K562 (cell line): Measurements from ENCODE around the gene PHACTR2. TPM values are rescaled to one million over a fixed set of nuclear protein-coding genes. Genes with fewer than 3 reads are reported as not detected.
"Not testable (repeated sequence)": the region's sequence is repeated elsewhere in the genome, so short reads cannot be mapped to it uniquely, and the experiment has no call there.

Experiments
- ATAC-seq: fragments of 200-7000 bp; cut with Tn5 transposase; 3 replicates; pipeline ENCODE4 v1.9.1; 2020; ENCODE audit warnings: moderate library complexity
- BruUV-seq: library from RNA; stranded (reverse); fragments of 400-500 nt; replicated peaks from 2 replicates; lab custom pipeline; 2021; lab: Mats Ljungman, UMichigan
- CTCF ChIA-PET: fragments of 300-600 bp; formaldehyde crosslinking; extraction: SDS; loops from one replicate; lab custom pipeline; 2021; ENCODE audit warnings: low intra/inter-chr PET ratio; lab: Yijun Ruan, JAX
- POLR2A ChIA-PET: fragments of 300-600, 350-650 bp; sonication (Branson Sonifier 250); formaldehyde crosslinking; extraction: SDS; loops from one replicate; lab custom pipeline; 2021; ENCODE audit warnings: antibody characterized with exemption, inconsistent platforms; lab: Yijun Ruan, JAX
- DNase-seq, 4 experiments: peaks; one replicate each; pipeline versions ENCODE4 v3.0.0 to v3.0.0-alpha.2; 2011 to 2018; ENCODE audit warnings: low spot score in 3 of 4, mixed read lengths in 3 of 4; ENCODE audit errors: extremely low read depth in 1 of 4
- FAIRE-seq: peaks from 2 replicates; lab custom pipeline; 2011; peaks lifted over from hg19 to GRCh38; lab: Jason Lieb, UNC
- H2AFZ ChIP-seq: 2 replicates; pipeline ENCODE4 v1.6.0; 2011; ENCODE audit warnings: low read depth, low read length, control low read depth, inconsistent platforms
- H3K27ac ChIP-seq: fragments of 200-600 bp; 3 replicates; pipeline ENCODE4 v1.8.0; 2011; ENCODE audit warnings: low read depth, mild to moderate bottlenecking, control low read depth, inconsistent platforms, low read length, moderate library complexity, mixed read lengths; ENCODE audit errors: extremely low read depth
- H3K27me3 ChIP-seq, 2 experiments: fragments of 300-600 bp in 1 of 2; 2 replicates in 1 of 2; 3 replicates in 1 of 2; pipeline versions ENCODE4 v1.6.0 to v1.8.0; 2011; ENCODE audit warnings: inconsistent platforms in 2 of 2, low read length in 2 of 2, mild to moderate bottlenecking in 1 of 2, mixed read lengths in 1 of 2, moderate library complexity in 1 of 2; ENCODE audit not compliant: control insufficient read depth in 2 of 2, insufficient read depth in 2 of 2
- H3K36me3 ChIP-seq: fragments of 300-600 bp; 3 replicates; pipeline ENCODE4 v1.8.0; 2011; ENCODE audit warnings: mild to moderate bottlenecking, low read length, inconsistent platforms; ENCODE audit not compliant: control insufficient read depth, insufficient read depth
- H3K4me1 ChIP-seq, 2 experiments: fragments of 200-600 bp in 1 of 2; replicated peaks in 1 of 2; 2 replicates in 1 of 2; 3 replicates in 1 of 2; pipeline versions ENCODE4 v1.5.1 to v1.8.0; 2011; ENCODE audit warnings: inconsistent platforms in 2 of 2, low read length in 2 of 2, mild to moderate bottlenecking in 1 of 2, mixed read lengths in 1 of 2, moderate library complexity in 1 of 2; ENCODE audit not compliant: control insufficient read depth in 2 of 2, insufficient read depth in 2 of 2
- H3K4me2 ChIP-seq: 2 replicates; pipeline ENCODE4 v1.6.1; 2011; ENCODE audit warnings: low read length, control low read depth, inconsistent platforms, mixed read lengths; ENCODE audit not compliant: insufficient read depth
- H3K4me3 ChIP-seq: fragments of 200-600 bp; sonication (generic), shearing (Covaris generic); 2 replicates; pipeline ENCODE4 v1.5.1; 2016; ENCODE audit warnings: control low read depth, inconsistent platforms
- H3K79me2 ChIP-seq: fragments of 200-600 bp; 3 replicates; pipeline ENCODE4 v1.8.0; 2011; ENCODE audit warnings: low read length, inconsistent platforms; ENCODE audit not compliant: control insufficient read depth, insufficient read depth
- H3K9ac ChIP-seq, 2 experiments: 2 replicates each; pipeline versions ENCODE4 v1.6.0 to v1.6.1; 2011; ENCODE audit warnings: low read depth in 2 of 2, low read length in 2 of 2, control low read depth in 1 of 2, inconsistent platforms in 1 of 2, mild to moderate bottlenecking in 1 of 2, mixed read lengths in 1 of 2; ENCODE audit not compliant: insufficient read depth in 1 of 2
- H3K9me1 ChIP-seq: one replicate; pipeline ENCODE4 v1.6.0; 2011; ENCODE audit warnings: inconsistent platforms, mild to moderate bottlenecking, low read length, moderate library complexity; ENCODE audit not compliant: control insufficient read depth, insufficient read depth
- H3K9me3 ChIP-seq: replicated peaks from 2 replicates; pipeline ENCODE4 v1.5.1; 2011; ENCODE audit warnings: low read depth, low read length, inconsistent platforms; ENCODE audit not compliant: control insufficient read depth, insufficient read depth
- H4K20me1 ChIP-seq: replicated peaks from 2 replicates; pipeline ENCODE4 v1.6.1; 2011; ENCODE audit warnings: low read length, inconsistent platforms, mixed read lengths; ENCODE audit not compliant: control insufficient read depth, insufficient read depth
- WGBS: fragments of 100-300 bp; shearing (Covaris generic); methylation state at CpG from one replicate; pipeline ENCODE4 v1.1.6; 2016; ENCODE audit warnings: low coverage, mixed read lengths; ENCODE audit not compliant: insufficient coverage; ENCODE audit errors: missing lambda C conversion rate; 5-methylcytosine and 5-hydroxymethylcytosine counted together
- in situ Hi-C: fragments of 300-500 bp; cut with MboI; formaldehyde crosslinking; loops from 4 replicates; pipeline ENCODE4 v1.15.0; 2018; ENCODE audit warnings: inconsistent platforms, mixed read lengths
- intact Hi-C: fragments of 100-400 bp; cut with micrococcal nuclease; formaldehyde crosslinking; loops from 2 replicates; pipeline ENCODE4 v1.14.2; 2022
- polyA plus RNA-seq, 8 experiments: library from polyadenylated mRNA; depleted of rRNA in 4 of 8; stranded (reverse) in 5 of 8; unstranded in 3 of 8; fragments of >200 nt; fragmentation: Nextera tagmentation in 2 of 8; fragmentation: Illumina TruSeq in 1 of 8; extraction: Ambion mirVana in 2 of 8; extraction: Trizol in 1 of 8; gene quantifications; 2 replicates each; pipeline versions ENCODE4 v1.2.1 to v1.2.3, GENCODE V29; 2011 to 2014; ENCODE audit warnings: inconsistent platforms in 1 of 8, missing spikeins in 1 of 8
- total RNA-seq, 7 experiments: library from RNA; depleted of rRNA in 6 of 7; stranded (reverse); fragments of >200 nt in 6 of 7; fragmentation: Illumina TruSeq in 2 of 7; extraction: Trizol in 2 of 7; gene quantifications; 2 replicates each; pipeline versions ENCODE4 v1.2.1 to v1.2.3, GENCODE V29; 2011 to 2021; ENCODE audit warnings: low replicate concordance in 1 of 7
- TF ChIP-seq, protein P1 (sequence below): fragments of 250-450 bp; sonication (Bioruptor Pico); IDR thresholded peaks from 2 replicates; pipeline ENCODE4 v1.4.0; 2020

PHACTR2 gene
- total and polyA plus RNA-seq, 9 of the 15 experiments (the other 6 are each of a cell fraction or from before 2014, with no cell fraction given), result 5.3 to 52.5 (median 22.9) TPM

DNA sequence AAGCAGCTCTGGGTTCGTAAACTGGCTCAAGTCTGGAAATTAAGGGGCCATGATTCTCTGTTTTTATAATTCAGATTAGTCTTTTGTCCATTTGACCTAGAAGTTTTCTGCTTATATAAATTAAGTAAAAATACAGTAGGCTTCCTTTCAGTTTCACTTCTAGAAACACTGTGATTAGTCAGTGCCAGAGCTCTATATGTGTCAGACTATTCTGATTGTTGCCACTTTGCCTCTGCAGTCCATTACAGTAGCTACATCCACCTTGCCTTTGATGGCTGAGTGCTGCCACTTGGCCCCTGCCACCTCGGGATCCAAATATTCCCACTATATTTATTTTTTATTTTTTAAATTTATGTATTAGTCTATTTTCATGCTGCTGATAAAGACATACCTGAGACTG, 194.4 kb downstream of the PHACTR2 start (continued):
- TF ChIP-seq, protein P1, sequence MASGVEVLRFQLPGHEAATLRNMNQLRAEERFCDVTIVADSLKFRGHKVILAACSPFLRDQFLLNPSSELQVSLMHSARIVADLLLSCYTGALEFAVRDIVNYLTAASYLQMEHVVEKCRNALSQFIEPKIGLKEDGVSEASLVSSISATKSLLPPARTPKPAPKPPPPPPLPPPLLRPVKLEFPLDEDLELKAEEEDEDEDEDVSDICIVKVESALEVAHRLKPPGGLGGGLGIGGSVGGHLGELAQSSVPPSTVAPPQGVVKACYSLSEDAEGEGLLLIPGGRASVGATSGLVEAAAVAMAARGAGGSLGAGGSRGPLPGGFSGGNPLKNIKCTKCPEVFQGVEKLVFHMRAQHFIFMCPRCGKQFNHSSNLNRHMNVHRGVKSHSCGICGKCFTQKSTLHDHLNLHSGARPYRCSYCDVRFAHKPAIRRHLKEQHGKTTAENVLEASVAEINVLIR (CRISPR knock-in tag), result no peak

DNA sequence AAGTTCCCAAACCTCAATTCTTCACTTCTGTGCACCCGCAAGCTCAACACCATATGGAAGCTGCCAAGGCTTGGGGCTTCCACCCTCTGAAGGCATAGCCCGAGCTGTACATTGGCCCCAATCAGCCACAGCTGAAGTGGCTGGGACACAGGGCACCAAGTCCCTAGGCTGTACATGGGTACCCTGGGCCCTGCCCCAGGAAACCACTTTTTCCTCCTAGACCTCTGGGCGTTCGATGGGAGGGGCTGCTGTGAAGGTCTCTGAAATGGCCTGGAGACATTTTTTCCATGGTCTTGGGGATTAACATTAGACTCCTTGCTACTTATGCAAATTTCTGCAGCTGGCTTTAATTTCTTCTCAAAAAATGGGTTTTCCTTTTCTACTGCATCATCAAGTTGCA, 195.8 kb downstream of the PHACTR2 start:
- H3K9ac ChIP-seq, FAIRE-seq, H3K9me1 ChIP-seq, CTCF ChIA-PET, in situ Hi-C loops, DNase-seq, H3K9me3 ChIP-seq, H3K36me3 ChIP-seq, H3K4me2 ChIP-seq, ATAC-seq, H2AFZ ChIP-seq, H3K4me1 ChIP-seq, intact Hi-C loops, H3K27me3 ChIP-seq, BruUV-seq, H3K27ac ChIP-seq, H3K79me2 ChIP-seq, H3K4me3 ChIP-seq, H4K20me1 ChIP-seq: not testable (repeated sequence)
- POLR2A ChIA-PET, result interaction anchor here (1.1 to 1.7 kb wide), 2 partner anchors 10 to 11 kb away, joined by 3 to 4 read pairs; no protein-coding TSS in a partner anchor
- 31% methylated on average over 4 of the region's 4 CpGs for WGBS

DNA sequence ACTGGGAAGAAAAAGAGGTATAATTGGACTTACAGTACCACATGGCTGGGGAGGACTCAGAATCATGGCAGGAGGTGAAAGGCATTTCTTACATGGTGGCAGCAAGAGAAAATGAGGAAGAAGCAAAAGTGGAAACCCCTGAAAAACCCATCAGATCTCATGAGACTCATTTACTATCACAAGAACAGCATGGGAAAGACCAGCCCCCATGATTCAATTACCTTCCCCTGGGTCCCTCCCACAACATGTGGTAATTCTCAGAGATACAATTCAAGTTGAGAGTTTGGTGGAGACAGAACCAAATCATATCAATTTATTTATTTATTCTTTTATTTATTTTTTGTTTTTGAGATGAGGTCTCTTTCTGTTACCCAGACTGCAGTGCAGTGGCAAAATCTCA, 196.7 kb downstream of the PHACTR2 start:
- H3K9ac ChIP-seq, H2AFZ ChIP-seq, H3K4me2 ChIP-seq, ATAC-seq, DNase-seq, H3K27me3 ChIP-seq, H3K9me1 ChIP-seq, H3K27ac ChIP-seq, H3K36me3 ChIP-seq, H3K79me2 ChIP-seq, H3K4me3 ChIP-seq, intact Hi-C loops, H3K4me1 ChIP-seq, H4K20me1 ChIP-seq, in situ Hi-C loops, H3K9me3 ChIP-seq, FAIRE-seq, BruUV-seq, CTCF ChIA-PET: not testable (repeated sequence)
- POLR2A ChIA-PET, result interaction anchor here (1.7 kb wide), 1 partner anchor 12 kb away, joined by 4 read pairs; no protein-coding TSS in a partner anchor
